Measurements from ENCODE around the gene PRAMEF26.
"Not testable (repeated sequence)": the region's sequence is repeated elsewhere in the genome, so short reads cannot be mapped to it uniquely, and the experiment has no call there.

PRAMEF26 gene

GRCh38 chr1:13155909-13156308, at the start of gene PRAMEF26:
PRAMEF26 (minus strand) TSS chr1:13156009; CDS start chr1:13153095, 2,914 bp downstream.
- DNase-seq = not testable (repeated sequence)

DNA sequence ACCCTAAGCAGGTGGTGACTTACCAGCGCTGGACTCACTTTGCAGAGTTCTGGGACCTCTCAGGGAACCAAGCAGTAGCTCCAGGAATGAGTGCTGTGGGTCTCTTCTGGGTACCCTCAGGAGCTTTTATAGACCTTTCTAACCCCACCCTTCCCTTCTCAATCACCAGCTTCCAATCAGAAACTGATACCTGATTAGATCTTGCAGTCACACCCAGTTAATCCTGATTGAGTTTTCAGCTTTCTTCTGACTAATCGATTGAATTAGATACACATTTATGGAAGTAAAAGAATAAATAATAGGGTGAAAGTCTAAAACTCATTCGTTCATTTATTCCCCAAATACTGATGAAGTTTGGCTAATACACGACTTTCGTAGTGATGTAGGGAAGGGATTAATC, 45.5 kb upstream of the PRAMEF26 start, which contains the start of gene PRAMEF13:
PRAMEF13 (minus strand) TSS at position 101 of the 400 bp plus-strand sequence. CDS start 1,820 bp downstream, outside the sequence.
- DNase-seq = not testable (repeated sequence)

DNA sequence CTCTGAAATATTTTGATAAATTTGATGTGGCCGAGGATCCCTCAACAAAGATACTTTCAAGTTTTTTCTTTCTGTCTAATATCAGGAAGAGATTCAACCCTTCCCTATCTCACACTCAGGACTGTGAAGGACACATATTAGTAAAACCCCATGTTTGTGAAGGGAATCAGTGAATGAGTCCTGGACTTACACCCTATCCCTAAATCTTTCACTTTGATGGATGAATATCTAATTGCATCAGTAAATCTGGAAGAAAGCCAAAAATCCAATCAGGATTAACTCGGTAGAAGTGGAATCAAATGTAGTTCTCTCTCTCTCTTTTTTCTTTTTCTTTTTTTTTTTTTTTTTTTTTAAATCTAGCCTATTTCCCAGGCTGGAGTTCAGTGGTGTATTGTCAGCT, 15.7 kb upstream of the PRAMEF26 start, which contains the start of gene PRAMEF9:
PRAMEF9 (plus strand) TSS at position 301 of the 400 bp plus-strand sequence. CDS start 3,433 bp downstream, outside the sequence.
- not testable (repeated sequence) for DNase-seq

DNA sequence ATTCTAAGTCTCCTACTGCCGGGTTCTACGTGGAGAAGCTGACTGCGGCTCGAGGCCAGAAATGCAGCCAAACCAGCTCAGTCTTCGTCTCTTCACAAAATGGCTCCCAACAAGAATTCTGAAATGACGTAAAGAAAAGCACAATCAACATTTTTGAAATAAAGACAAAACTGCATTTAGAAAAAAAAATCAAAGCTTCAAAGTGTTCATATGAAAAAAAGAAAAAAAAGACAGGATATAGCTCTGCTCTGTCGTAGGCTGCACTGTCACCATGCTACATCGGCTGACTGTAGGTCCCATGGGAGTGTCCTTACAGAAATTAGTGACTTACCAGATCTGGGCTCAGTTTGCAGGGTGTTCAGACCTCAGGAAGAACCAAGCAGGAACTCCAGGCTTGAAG, 9.7 kb upstream of the PRAMEF26 start, which contains the start of gene HNRNPCL4:
HNRNPCL4 (minus strand) TSS at position 101 of the 400 bp plus-strand sequence. CDS start 164 bp downstream, outside the sequence.
- DNase-seq = not testable (repeated sequence)

- not testable (repeated sequence) for DNase-seq
Observed at GRCh38 chr1:13116754-13117153, 39.1 kb downstream of the PRAMEF26 start, which contains the start of gene HNRNPCL2. HNRNPCL2 (minus strand) TSS chr1:13116854; CDS start chr1:13116400, 454 bp downstream.
